Heart left ventricle (tissue), 13 donors: Measurements from ENCODE around the gene MAN2B2.

Experiments
- POLR2A ChIP-seq, 2 donors: fragments of 450-650 bp; IDR thresholded peaks; one replicate each; pipeline ENCODE4 v1.6.1; 2017; ENCODE audit warnings: antibody characterized with exemption in 2 of 2, mild to moderate bottlenecking in 2 of 2, moderate library complexity in 2 of 2
- TF ChIP-seq, protein P1 (sequence below), 12 donors: fragments of 200-600 bp; sonication (generic) in 4 of 12; IDR thresholded peaks; one replicate each; pipeline versions ENCODE4 v1.5.0 to v1.8.0; 2018 to 2022; ENCODE audit warnings: antibody characterized with exemption in 12 of 12, mild to moderate bottlenecking in 5 of 12
- donor health status: ischemic (EF 13 %, LVEDD 7.1; RV severe dilation, severe dysfunction).
- donor health status: DM: no; HTN: yes; CAD: no.
- donor health status: DM: no; HTN: no; CAD: no.
- donor health status: ischemic (EF 25% LVEDD 6.9; RV normal size, moderate dysfunction).
- donor health status: ischemic (EF 25% LVEDD 5.7; RV mildly dilated, moderate dysfunction).
- donor health status: ischemic (EF 35%, LVEDD 5.7; RV mildly dilated, moderate dysfunction).
- donor health status: nonischemic (EF 11% LVEDD 7.7; RV severe dilation, severe dysfunction).
- donor health status: DM: yes; HTN: yes; CAD: no.
- donor health status: PGD.
- donor health status: ischemic (EF 29% LVEDD 5.4; RV normal size, mild dysfunction).
- donor health status: nonischemic (EF 23%, LVEDD 6.1; RV moderate dilation, normal function).

DNA sequence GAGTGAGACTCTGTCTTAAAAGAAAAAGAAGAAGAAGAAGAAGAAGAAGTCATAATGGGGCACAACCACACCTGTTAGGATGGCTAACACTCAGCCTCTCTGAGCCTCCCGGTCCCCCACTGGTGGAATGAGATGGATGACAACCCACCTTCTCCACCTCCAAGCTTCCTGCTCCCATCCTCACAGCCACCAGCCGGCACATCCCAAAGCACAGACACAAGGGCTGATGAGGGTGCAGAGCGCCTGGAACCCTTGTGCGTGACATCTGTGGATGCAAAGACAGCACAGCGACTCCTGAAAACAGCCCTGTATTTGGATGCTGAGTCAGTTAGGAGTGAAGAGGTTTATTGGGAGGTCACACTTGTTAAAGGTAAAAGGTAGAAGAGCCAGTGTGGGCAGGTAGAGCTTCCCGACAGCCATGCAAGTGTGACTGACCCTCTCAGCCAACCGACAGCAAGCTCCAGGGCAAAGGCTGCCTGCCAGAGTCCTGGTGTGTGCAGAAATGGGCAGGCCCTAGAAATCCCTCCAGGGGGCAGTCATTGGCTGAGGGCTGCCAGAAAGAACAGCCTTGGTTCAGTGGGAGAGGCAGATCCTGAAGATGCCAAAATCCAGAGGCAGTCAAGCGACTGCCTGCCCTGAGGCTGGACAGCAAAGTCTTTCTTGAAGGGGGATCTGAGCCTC lies 26.6 kb upstream of the MAN2B2 start:
- no peak for TF ChIP-seq POLR2A (IDR thresholded peaks at IDR 0.05)
- TF ChIP-seq, protein P1, sequence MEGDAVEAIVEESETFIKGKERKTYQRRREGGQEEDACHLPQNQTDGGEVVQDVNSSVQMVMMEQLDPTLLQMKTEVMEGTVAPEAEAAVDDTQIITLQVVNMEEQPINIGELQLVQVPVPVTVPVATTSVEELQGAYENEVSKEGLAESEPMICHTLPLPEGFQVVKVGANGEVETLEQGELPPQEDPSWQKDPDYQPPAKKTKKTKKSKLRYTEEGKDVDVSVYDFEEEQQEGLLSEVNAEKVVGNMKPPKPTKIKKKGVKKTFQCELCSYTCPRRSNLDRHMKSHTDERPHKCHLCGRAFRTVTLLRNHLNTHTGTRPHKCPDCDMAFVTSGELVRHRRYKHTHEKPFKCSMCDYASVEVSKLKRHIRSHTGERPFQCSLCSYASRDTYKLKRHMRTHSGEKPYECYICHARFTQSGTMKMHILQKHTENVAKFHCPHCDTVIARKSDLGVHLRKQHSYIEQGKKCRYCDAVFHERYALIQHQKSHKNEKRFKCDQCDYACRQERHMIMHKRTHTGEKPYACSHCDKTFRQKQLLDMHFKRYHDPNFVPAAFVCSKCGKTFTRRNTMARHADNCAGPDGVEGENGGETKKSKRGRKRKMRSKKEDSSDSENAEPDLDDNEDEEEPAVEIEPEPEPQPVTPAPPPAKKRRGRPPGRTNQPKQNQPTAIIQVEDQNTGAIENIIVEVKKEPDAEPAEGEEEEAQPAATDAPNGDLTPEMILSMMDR (IDR thresholded peaks at IDR 0.05): peak in 11 of 12 donors; percentile 13 to 47 (median 26)
